ENCODE results near the gene PTX3.

- TF ChIP-seq REST (IDR thresholded peaks at IDR 0.05; ENCODE audit: low read depth) (no peak), NFIC (IDR thresholded peaks at IDR 0.05) (no peak), ZBTB7A (IDR thresholded peaks at IDR 0.05; ENCODE audit: low read depth) (no peak), EP300 (IDR thresholded peaks at IDR 0.05; ENCODE audit: borderline replicate concordance) (no peak), YY1 (IDR thresholded peaks at IDR 0.05; ENCODE audit: low read depth) (no peak)
Measured at GRCh38 chr3:157408499-157409149, 28.0 kb upstream of the PTX3 start.
